GM19463 (cell line): ENCODE measurements around the gene SMAD9.

ENCODE experiments used
- ATAC-seq: cut with Tn5 transposase; IDR thresholded peaks from one replicate; pipeline ENCODE4 v1.9.1; 2021; ENCODE audit warnings: mild to moderate bottlenecking, moderate library complexity; ENCODE audit not compliant: unreplicated experiment

SMAD9 gene

DNA sequence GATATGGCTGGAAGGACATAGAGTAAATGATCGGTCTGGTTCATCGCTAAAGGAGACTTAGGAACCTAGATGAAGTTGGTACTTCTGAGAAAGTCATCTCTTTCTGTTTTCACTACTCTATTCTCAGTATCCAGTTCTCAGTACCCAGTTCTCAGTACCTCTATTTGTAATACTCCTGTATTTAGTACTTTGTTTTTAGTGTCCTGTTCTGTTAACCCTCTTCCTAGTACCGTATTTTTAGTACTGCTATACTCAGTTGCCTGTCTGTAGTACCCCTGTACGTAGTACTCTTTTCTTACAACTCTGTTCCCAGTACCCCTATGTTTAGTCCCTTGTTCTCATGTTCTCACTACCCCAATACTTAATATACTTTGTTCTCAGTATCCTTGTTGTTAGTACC is 99.8 kb downstream of the SMAD9 start:
- peak; percentile 32 for ATAC-seq

DNA sequence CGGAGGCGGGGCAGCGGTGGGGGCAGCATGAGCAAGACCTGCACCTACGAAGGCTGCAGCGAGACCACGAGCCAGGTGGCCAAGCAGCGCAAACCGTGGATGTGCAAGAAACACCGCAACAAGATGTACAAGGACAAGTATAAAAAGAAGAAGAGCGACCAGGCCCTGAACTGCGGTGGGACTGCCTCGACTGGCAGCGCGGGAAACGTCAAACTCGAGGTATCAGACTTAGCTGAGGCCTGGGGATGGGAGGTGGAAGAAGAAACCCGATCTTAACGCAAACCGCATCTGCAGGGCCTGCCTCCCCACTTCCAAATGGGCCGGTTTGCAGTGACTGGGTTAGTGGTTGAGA is 100.3 kb downstream of the SMAD9 start:
- peak; percentile 5 for ATAC-seq

DNA sequence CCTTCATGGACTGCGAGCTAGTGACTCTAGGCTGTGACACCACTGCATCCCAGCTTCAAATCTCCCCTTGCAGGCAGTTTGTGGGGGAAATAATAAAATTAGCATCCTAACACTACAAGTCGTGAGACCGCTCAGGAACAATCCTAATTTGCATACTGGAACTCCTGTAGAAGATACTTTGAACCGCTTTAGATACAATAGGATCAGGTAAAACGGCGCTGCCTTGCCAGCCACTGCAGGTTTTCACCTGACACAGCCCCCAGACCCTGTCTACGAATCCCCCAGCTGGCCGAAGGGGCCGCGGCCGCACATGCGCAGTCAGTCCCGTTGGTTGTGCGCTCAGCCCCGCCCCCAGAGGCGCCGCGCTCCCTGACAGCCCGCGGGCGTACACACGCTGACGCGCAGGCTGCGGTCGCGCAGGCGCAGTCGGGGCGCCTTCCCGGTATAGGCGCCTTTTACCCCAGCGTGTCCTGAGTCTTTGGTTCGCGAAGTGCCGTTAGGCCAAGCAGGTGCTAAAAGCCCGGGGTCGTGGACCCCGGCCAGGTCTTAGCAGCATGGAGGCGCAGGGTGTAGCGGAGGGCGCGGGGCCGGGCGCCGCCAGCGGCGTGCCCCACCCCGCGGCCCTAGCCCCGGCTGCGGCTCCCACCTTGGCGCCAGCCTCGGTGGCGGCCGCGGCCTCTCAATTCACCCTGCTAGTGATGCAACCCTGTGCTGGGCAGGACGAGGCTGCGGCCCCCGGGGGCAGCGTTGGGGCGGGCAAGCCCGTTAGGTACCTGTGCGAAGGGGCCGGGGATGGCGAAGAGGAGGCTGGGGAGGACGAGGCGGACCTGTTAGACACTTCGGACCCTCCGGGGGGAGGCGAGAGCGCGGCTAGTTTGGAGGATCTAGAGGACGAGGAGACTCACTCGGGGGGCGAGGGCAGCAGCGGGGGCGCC is 101.0 kb downstream of the SMAD9 start, which contains the start of gene RFXAP:
RFXAP (plus strand) TSS at position 419 of the 935 bp plus-strand sequence; CDS start at position 555, 136 bp downstream.
- peak; percentile 84 for ATAC-seq

DNA sequence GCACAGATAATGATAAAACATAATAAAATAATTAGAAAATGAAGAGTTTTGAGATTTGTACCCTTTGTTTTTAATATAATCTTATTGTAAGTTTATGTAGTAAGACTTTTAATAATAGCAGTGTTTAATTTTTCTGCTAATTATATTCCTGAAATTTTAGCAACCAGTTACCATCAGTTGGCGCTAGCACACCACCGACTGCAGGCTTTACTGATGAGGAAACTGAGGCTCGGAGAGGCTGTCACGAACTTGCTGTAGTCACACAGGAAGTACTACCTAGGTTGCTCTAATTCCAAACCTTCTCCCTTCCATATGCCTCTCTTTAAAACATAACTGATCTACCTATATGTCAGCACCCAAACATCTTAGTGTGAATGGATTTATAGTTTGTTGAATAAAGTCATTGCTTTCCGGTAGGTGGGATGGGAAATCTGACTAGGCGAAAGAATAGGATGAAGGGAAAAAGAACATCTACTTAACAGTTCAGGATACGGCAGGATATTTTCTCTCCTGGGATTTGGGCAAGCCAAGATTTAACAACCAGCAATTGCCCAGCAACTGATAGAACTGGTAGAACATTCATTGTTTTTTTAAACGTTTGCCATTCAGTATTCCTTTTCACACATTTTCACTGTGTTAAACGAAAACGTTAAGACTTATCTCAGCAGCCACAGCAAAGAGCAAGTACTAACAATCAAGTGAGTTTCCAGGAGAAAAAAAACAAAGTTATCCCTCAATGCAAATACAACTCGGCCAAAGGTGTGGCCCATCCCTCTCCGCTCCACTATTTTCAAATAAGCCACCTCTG is 101.8 kb downstream of the SMAD9 start:
- ATAC-seq = no peak

DNA sequence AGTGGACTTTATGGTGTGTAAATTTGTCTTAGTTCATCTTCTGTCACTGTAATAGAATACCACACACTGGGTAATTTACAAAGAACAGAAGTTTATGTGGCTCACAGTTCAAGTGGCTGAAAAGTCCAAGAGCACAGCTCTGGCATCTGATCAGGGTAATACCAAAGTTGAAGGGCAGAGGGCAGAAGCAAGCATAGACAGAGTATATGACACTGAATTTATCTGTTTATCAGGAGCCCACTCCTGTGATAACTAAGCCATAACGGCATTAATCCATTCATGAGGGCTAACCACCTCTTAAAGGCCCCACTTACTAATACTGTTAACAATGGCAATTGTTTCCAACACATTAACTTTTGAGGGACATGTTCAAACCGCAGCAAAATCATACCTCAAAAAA is 105.0 kb downstream of the SMAD9 start:
- no peak for ATAC-seq

DNA sequence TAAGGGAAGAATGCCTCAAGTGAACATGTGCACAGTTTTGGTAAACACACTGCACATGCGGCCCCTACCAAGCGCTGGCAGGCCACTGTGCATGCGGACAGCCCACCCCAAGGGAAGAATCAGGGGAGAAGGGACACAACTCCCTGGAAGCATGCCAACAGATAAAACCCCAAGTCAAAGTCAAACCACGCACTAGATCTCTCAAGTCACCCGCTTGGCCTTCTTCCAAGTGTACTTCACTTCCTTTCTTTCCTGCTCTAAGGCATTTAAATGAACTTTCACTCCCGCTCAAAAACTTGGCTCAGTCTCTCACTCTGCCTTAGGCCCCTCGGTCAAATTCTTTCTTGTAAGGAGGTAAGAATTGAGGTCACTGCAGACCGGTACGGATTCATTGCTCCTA is 105.6 kb downstream of the SMAD9 start:
- no peak for ATAC-seq

DNA sequence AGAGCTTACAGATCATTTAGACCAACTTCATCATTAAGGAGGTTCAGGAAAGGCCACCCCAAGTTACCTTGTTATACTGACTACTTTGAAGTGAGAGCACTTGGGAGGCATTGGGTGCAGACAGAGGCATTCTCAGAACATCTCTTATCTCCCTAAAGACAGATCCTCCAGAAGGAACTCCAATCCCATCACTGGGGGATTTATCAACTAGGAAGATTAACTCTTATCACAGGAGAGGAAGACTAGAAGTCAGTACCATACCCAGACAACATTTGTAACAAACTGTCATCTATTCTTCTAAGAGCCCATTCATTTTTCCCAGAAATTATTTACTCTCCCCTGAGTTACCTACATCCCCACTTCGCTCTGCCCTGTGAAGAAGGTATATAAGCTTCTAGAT is 106.8 kb downstream of the SMAD9 start:
- ATAC-seq = no peak

DNA sequence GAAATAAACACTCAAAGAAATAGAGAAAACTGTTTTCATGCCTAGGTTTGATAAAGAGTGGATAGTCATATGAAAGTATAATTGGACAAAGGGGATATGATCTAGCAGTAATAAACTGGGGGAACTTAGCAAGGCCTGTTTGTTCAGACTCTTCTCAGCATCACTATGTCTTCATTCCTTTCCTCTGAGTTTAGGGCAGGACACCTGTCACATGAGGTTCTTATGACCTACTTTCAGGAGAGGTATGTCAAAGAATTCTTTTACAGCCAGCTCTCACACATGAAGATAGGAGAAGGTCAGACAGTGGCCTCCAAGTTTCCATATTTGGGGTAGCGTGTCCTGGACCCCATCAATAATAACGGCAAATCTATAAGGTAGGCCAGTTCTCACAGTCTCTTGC is 112.4 kb downstream of the SMAD9 start:
- ATAC-seq = no peak

DNA sequence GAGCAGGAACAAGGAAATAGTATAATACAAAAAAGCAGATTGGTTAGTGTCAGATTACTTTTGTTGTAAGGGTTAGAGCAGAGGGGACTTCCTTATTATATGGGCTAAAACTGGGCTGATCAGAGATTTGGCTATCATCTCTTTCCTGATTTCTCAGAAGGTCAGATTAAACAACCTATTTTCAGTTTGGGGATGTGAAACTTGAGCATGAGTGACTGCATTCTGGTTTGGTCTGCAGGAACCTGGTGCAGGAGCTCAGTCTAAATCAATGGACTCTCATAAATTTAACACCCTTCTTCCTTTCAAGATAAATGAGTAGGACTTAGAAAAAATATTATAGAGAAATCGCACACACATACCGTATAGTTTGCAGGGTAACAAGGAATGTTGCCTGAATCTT is 113.9 kb downstream of the SMAD9 start:
- no peak for ATAC-seq

DNA sequence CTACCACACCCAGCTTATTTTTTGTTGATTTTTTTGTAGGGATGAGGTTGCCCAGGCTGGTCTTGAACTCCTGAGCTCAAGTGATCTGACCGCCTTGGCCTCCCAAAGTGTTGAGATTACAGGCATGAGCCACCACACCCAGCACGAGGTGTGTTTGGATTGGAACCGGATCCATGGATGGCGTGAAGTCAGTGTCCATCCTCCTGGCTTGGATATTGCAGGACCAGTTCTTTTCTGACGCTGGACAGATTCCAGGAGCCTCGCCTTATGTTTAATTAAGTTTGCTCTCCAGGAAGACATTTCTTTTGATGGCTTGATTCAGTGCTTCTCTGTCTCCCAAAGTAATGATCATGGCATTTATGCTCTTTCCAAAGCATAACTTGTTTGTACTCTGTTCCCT is 115.5 kb downstream of the SMAD9 start:
- no peak for ATAC-seq

DNA sequence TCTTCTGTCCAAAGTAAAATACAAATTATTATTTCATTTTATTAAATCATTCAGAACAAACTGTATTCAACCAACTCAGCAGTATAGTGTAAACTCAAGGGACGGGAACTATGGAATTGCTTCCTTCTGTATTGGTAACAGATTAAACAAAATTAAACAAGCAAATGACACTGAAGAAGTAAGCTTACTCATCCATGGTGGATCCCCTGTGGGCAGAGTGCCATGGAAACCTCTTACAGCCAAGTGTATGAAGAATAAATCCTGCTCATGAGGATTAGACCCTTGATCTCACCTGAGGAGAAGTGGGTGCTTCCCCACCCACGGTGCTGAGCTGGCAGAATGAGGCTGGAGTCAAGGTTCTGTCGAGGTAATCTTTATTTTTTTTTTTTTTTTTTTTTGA is 119.0 kb downstream of the SMAD9 start:
- no peak for ATAC-seq

DNA sequence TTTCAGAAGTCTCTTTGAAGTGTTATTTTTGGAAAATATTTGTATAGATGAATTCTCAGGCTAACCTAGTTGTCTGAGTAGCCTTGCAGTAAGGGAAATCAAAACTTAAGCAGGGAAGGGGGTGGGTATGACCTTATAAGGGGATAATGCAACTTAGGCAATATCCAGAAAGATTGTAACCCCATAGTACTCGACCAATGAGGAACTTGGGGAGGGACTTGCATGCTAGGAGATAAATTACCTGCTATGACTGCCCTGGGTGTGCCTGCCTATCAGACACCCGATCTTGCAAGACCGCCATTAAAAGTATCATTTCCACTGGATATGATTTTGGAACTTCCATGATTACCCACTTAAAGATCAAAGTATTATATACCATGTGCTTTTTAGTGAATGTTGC is 124.0 kb downstream of the SMAD9 start:
- no peak for ATAC-seq

DNA sequence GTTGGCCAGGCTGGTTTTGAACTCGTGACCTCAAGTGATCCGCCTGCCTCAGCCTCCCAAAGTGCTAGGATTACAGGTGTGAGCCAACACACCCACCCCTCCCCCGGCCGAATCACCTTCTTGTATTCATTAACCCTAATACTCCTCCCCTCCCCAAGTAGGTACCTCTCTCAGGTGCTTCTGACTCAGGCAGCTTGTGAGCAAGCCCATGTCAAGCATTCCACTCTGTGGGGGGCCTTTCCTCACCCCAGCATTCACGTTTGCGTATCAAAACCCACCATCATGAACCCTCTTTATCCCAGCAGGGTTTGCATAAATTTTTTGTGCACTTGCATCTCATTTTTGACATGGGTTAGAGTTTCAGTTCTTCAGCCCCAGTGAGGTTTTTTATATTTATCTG is 124.6 kb downstream of the SMAD9 start:
- no peak for ATAC-seq
